ENCODE results near the gene OPRL1. TPM values are rescaled to one million over a fixed set of nuclear protein-coding genes. Genes with fewer than 3 reads are reported as not detected.

OPRL1 gene
- total RNA-seq, 1 donor, result 0.72 TPM

DNA sequence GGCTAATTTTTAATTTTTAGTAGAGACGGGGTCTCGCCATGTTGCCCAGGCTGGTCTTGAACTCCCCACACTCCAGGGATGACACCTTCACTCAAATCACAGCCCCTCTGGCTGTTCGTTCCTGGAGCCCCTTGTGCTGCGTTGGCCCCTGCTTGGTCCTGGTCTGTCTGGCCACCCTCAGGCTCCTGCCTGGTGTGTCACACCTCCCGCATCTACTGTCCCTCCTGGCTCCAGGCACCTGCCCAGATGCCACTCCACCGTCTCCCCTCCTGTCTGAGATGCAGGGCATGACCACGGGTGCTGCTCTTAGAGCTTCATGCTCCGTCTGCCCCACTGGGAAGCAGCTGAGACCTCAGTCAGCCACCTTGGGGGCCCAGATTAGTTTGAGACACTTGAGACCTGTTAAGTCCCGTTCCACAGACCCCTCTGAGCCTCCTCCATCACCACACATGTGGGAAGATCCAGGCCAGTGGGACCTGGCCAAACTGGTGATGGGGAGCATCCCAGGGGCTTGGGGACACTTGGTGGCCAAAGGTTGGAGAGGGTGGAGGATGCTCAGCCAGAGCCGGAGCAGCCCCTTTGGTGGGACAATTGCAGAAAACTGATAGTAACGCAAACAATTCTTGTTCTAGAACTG, 49.4 kb downstream of the OPRL1 start:
- Histone ChIP-seq H3K9me3 (ENCODE audit: low read depth, low read length) (no peaks in the 10 kb centered on the region), H3K4me2 (ENCODE audit: insufficient read depth, low read length) (no peak overlapping the region), H3K79me2 (ENCODE audit: insufficient read depth, low read length) (no peaks in the 10 kb centered on the region), H3K4me1 (ENCODE audit: insufficient read depth, low read length) (no peaks in the 10 kb centered on the region), H4K20me1 (ENCODE audit: insufficient read depth, low read length) (no peaks in the 10 kb centered on the region), H3K27ac (ENCODE audit: low read depth, low read length) (no peak overlapping the region), H3K27me3 (ENCODE audit: insufficient read depth, low read length) (peaks cover 7% of the 10 kb centered on the region), H3K4me3 (ENCODE audit: insufficient read depth, low read length) (no peak overlapping the region), H2AFZ (ENCODE audit: low read length) (no peak overlapping the region), H3K36me3 (ENCODE audit: insufficient read depth, low read length) (no peaks in the 10 kb centered on the region)
- DNase-seq (ENCODE audit: insufficient read length, low spot score, missing footprints), result peak; percentile 26
- no peak for TF ChIP-seq CTCF (IDR thresholded peaks at IDR 0.05; ENCODE audit: extremely low read depth, low read depth, low read length)

GRCh38 chr20:64130271-64130670, 50.4 kb downstream of the OPRL1 start:
- Histone ChIP-seq H3K79me2 (ENCODE audit: insufficient read depth, low read length) (no peaks in the 10 kb centered on the region), H3K4me1 (ENCODE audit: insufficient read depth, low read length) (no peaks in the 10 kb centered on the region), H2AFZ (ENCODE audit: low read length) (no peak overlapping the region), H3K9me3 (ENCODE audit: low read depth, low read length) (no peaks in the 10 kb centered on the region), H3K36me3 (ENCODE audit: insufficient read depth, low read length) (no peaks in the 10 kb centered on the region), H3K27ac (ENCODE audit: low read depth, low read length) (no peak overlapping the region), H3K4me2 (ENCODE audit: insufficient read depth, low read length) (no peak overlapping the region), H3K4me3 (ENCODE audit: insufficient read depth, low read length) (no peak overlapping the region), H3K27me3 (ENCODE audit: insufficient read depth, low read length) (peaks cover 3% of the 10 kb centered on the region), H4K20me1 (ENCODE audit: insufficient read depth, low read length) (no peaks in the 10 kb centered on the region)
- no peak for TF ChIP-seq CTCF (IDR thresholded peaks at IDR 0.05; ENCODE audit: extremely low read depth, low read depth, low read length)
- DNase-seq (ENCODE audit: insufficient read length, low spot score, missing footprints), result no peak

GRCh38 chr20:64130876-64131275, 51.0 kb downstream of the OPRL1 start:
- no peak overlapping the region for H2AFZ ChIP-seq (ENCODE audit: low read length)
- H4K20me1 ChIP-seq (ENCODE audit: insufficient read depth, low read length), result no peaks in the 10 kb centered on the region
- no peak for TF ChIP-seq CTCF (IDR thresholded peaks at IDR 0.05; ENCODE audit: extremely low read depth, low read depth, low read length)
- no peaks in the 10 kb centered on the region for H3K9me3 ChIP-seq (ENCODE audit: low read depth, low read length)
- peaks cover 3% of the 10 kb centered on the region for H3K27me3 ChIP-seq (ENCODE audit: insufficient read depth, low read length)
- no peaks in the 10 kb centered on the region for H3K36me3 ChIP-seq (ENCODE audit: insufficient read depth, low read length)
- no peak for DNase-seq (ENCODE audit: insufficient read length, low spot score, missing footprints)
- no peaks in the 10 kb centered on the region for H3K4me1 ChIP-seq (ENCODE audit: insufficient read depth, low read length)
- H3K4me3 ChIP-seq (ENCODE audit: insufficient read depth, low read length), result no peak overlapping the region
- no peaks in the 10 kb centered on the region for H3K79me2 ChIP-seq (ENCODE audit: insufficient read depth, low read length)
- H3K4me2 ChIP-seq (ENCODE audit: insufficient read depth, low read length), result no peak overlapping the region
- no peak overlapping the region for H3K27ac ChIP-seq (ENCODE audit: low read depth, low read length)

GRCh38 chr20:64131406-64131805, 51.5 kb downstream of the OPRL1 start:
- Histone ChIP-seq H3K4me3 (ENCODE audit: insufficient read depth, low read length) (no peak overlapping the region), H3K79me2 (ENCODE audit: insufficient read depth, low read length) (no peaks in the 10 kb centered on the region), H3K4me2 (ENCODE audit: insufficient read depth, low read length) (no peak overlapping the region), H2AFZ (ENCODE audit: low read length) (no peak overlapping the region), H3K36me3 (ENCODE audit: insufficient read depth, low read length) (no peaks in the 10 kb centered on the region), H3K27ac (ENCODE audit: low read depth, low read length) (no peak overlapping the region), H3K27me3 (ENCODE audit: insufficient read depth, low read length) (peaks cover 3% of the 10 kb centered on the region), H3K4me1 (ENCODE audit: insufficient read depth, low read length) (no peaks in the 10 kb centered on the region), H4K20me1 (ENCODE audit: insufficient read depth, low read length) (no peaks in the 10 kb centered on the region), H3K9me3 (ENCODE audit: low read depth, low read length) (no peaks in the 10 kb centered on the region)
- DNase-seq (ENCODE audit: insufficient read length, low spot score, missing footprints), result peak; percentile 85
- peak; percentile 38 for TF ChIP-seq CTCF (IDR thresholded peaks at IDR 0.05; ENCODE audit: extremely low read depth, low read depth, low read length)

Measured in osteoblast (primary cell).